PC-9 (cell line): ENCODE results near the gene STPG3. TPM values are rescaled to one million over a fixed set of nuclear protein-coding genes. Genes with fewer than 3 reads are reported as not detected.
A peak's percentile ranks its signal among the peaks of the same experiment; 100 is the strongest.

Experiments used
- BruUV-seq: library from RNA; stranded (reverse); fragments of 400-500 nt; replicated peaks from 2 replicates; lab custom pipeline; 2021; lab: Mats Ljungman, UMichigan
- CTCF ChIA-PET: fragments of 300-600 bp; sonication (Branson Sonifier 250); formaldehyde crosslinking; loops from one replicate; lab custom pipeline; 2022; ENCODE audit warnings: antibody characterized with exemption; lab: Charles Lee
- POLR2A ChIA-PET: fragments of 300-600 bp; sonication (Branson Sonifier 250); formaldehyde crosslinking; loops from one replicate; lab custom pipeline; 2022; ENCODE audit warnings: antibody characterized with exemption; ENCODE audit not compliant: unreplicated experiment; lab: Charles Lee
- DNase-seq, 2 experiments: peaks; one replicate each; pipeline versions ENCODE4 v3.0.0 to v3.0.0-alpha.2; 2015 to 2022; ENCODE audit warnings: mixed read lengths in 1 of 2
- H2AFZ ChIP-seq: fragments of 200-600 bp; sonication (generic); 2 replicates; pipeline ENCODE4 v1.8.1; 2017; ENCODE audit warnings: antibody characterized with exemption
- H3F3A ChIP-seq: fragments of 200-600 bp; sonication (generic); 2 replicates; pipeline ENCODE4 v1.8.1; 2017; ENCODE audit warnings: antibody characterized with exemption, mild to moderate bottlenecking, low read depth; ENCODE audit not compliant: insufficient read depth
- H3K27ac ChIP-seq: fragments of 200-600 bp; sonication (generic); 2 replicates; pipeline ENCODE4 v1.6.1; 2016; ENCODE audit warnings: mixed run types
- H3K27me3 ChIP-seq: fragments of 200-600 bp; sonication (generic); 2 replicates; pipeline ENCODE4 v1.6.1; 2016; ENCODE audit warnings: low read depth, mixed run types; ENCODE audit not compliant: insufficient read depth
- H3K36me3 ChIP-seq: fragments of 200-600 bp; sonication (generic); 2 replicates; pipeline ENCODE4 v1.6.1; 2016; ENCODE audit warnings: low read depth, mixed run types
- H3K4me1 ChIP-seq: fragments of 200-600 bp; sonication (generic); replicated peaks from 2 replicates; pipeline ENCODE4 v1.6.1; 2016; ENCODE audit warnings: mixed run types; ENCODE audit not compliant: insufficient read depth
- H3K4me2 ChIP-seq: fragments of 200-600 bp; sonication (generic); 2 replicates; pipeline ENCODE4 v1.6.1; 2017; ENCODE audit warnings: mixed run types
- H3K4me3 ChIP-seq: fragments of 200-600 bp; sonication (generic); 2 replicates; pipeline ENCODE4 v1.6.1; 2016; ENCODE audit warnings: mixed run types
- H3K79me2 ChIP-seq: fragments of 200-600 bp; sonication (generic); 2 replicates; pipeline ENCODE4 v1.6.1; 2017; ENCODE audit warnings: low read depth, mixed run types
- H3K9me2 ChIP-seq: fragments of 200-600 bp; sonication (generic); 2 replicates; pipeline ENCODE4 v1.8.1; 2017; ENCODE audit warnings: mild to moderate bottlenecking; ENCODE audit not compliant: insufficient read depth
- H3K9me3 ChIP-seq: fragments of 200-600 bp; sonication (generic); 2 replicates; pipeline ENCODE4 v1.8.1; 2016; ENCODE audit warnings: low read depth; ENCODE audit not compliant: insufficient read depth
- H4K20me1 ChIP-seq: fragments of 200-600 bp; sonication (generic); 2 replicates; pipeline ENCODE4 v1.8.1; 2017; ENCODE audit not compliant: insufficient read depth
- CTCF ChIP-seq: fragments of 200-600 bp; sonication (generic); conservative IDR thresholded peaks from 2 replicates; pipeline ENCODE4 v1.6.1; 2017; ENCODE audit warnings: mixed run types, antibody characterized with exemption, mild to moderate bottlenecking, moderate library complexity
- EZH2 ChIP-seq: fragments of 200-600 bp; sonication (generic); IDR thresholded peaks from 2 replicates; pipeline ENCODE4 v1.8.0; 2017; ENCODE audit warnings: antibody characterized with exemption, low read depth
- intact Hi-C: fragments of 100-400 bp; cut with micrococcal nuclease; formaldehyde crosslinking; loops from one replicate; pipeline ENCODE4 v1.10.0; 2022; ENCODE audit not compliant: unreplicated experiment
- total RNA-seq: library from RNA; stranded (reverse); gene quantifications from 2 replicates; pipeline ENCODE4 v1.2.3, GENCODE V29; 2021

Gene STPG3
- total RNA-seq, 1 experiment from 2014 or later = 0.46 TPM

GRCh38 chr9:137266162-137266527 lies 15.1 kb downstream of the STPG3 start:
- Histone ChIP-seq H3K36me3 (no peaks in the 10 kb centered on the region), H3K9me3 (no peaks in the 10 kb centered on the region), H3K4me2 (no peak overlapping the region), H2AFZ (no peak overlapping the region), H3K27ac (no peak overlapping the region), H3K9me2 (no peaks in the 10 kb centered on the region), H3K4me3 (no peak overlapping the region), H4K20me1 (peaks cover 6% of the 10 kb centered on the region; the same call in 1 of the 2 replicates), H3K4me1 (no peaks in the 10 kb centered on the region), H3K27me3 (no peaks in the 10 kb centered on the region), H3K79me2 (no peaks in the 10 kb centered on the region), H3F3A (peaks cover 3% of the 10 kb centered on the region; the same call in 1 of the 2 replicates)
- TF ChIP-seq EZH2 (no peak), CTCF (no peak)
- ChIA-PET CTCF (no interaction called here), POLR2A (no interaction called here)
- intact Hi-C loops = no loop called here
- no peak for DNase-seq
- no TSS peak for BruUV-seq

DNA sequence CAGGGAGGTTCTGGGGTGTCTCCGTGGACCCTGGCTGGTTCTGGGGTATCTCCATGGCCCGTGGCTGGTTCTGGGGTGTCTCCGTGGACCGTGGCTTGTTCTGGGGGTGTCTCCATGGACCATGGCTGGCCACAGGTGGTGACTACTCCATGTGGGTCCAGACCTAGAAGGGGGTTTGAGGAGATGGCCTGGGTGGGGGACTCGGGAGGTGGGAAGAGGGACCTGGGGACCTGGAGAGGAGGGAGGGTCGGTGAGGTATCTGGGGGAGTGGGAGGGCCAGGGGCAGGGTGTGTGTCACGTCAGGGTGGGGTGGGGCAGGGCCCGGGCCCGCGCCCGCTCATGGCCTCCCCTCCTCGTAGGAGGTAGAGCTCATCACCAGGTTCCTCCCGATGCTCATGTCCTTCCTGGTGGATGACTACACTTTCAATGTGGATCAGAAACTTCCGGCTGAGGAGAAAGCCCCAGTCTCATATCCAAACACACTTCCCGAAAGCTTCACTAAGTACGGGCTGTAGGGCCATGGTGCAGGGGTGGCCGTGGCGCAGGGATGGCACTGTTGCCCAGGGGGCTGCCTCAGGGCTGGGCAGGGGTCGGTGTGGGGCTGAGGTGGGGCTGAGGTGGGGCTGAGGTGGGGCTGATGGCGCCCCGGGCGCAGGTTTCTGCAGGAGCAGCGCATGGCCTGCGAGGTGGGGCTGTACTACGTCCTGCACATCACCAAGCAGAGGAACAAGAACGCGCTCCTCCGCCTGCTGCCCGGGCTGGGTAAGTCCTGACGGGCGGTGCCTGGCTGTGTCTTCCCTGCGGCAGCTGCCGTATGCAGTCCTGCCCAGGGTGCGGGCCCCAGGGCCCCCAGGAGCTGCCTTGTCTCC lies 15.7 kb downstream of the STPG3 start:
- POLR2A ChIA-PET = interaction anchor here (0.6 kb wide), 1 partner anchor 943 kb away, joined by 3 read pairs; no protein-coding TSS in a partner anchor
- no peaks in the 10 kb centered on the region for H3K9me2 ChIP-seq

DNA sequence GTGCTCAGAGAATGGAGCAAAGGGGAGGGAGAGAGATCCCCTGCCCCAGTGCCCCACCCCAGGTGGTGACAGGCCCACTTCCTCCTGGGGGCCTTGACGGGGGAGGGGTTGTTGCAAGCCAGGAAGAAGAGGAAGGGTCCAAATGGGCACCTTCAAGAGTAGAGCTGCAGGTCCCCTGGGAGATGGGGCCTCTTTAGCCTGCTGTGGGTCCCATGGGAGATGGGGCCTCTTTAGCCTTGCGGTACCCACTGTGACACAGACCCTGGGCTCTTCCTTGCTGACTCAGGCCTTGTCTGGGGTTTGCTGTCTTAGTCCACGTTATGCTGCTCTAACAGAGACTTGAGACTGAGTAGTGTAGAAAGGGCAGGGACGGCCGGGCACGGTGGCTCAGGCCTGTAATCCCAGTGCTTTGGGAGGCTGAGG lies 16.9 kb downstream of the STPG3 start:
- H3K36me3 ChIP-seq = no peaks in the 10 kb centered on the region
- no peaks in the 10 kb centered on the region for H3K9me3 ChIP-seq
- ChIA-PET CTCF (no interaction called here), POLR2A (no interaction called here)
- H3K4me3 ChIP-seq = no peak overlapping the region
- H4K20me1 ChIP-seq = peaks cover 7% of the 10 kb centered on the region; the same call in 1 of the 2 replicates
- no peaks in the 10 kb centered on the region for H3K4me1 ChIP-seq
- BruUV-seq = no TSS peak
- no peaks in the 10 kb centered on the region for H3K27me3 ChIP-seq
- H3K9me2 ChIP-seq = no peaks in the 10 kb centered on the region
- no peak overlapping the region for H2AFZ ChIP-seq
- no peak for DNase-seq
- TF ChIP-seq EZH2 (no peak), CTCF (no peak)
- 0 out of 2 replicates have a peak overlapping the region, but pooled peaks have one; percentile 16 for H3K27ac ChIP-seq
- no peak overlapping the region for H3K4me2 ChIP-seq
- H3F3A ChIP-seq = no peaks in the 10 kb centered on the region
- intact Hi-C loops = no loop called here
- no peaks in the 10 kb centered on the region for H3K79me2 ChIP-seq

More for the DNA sequence above, 15.7 kb downstream of the STPG3 start:
- DNase-seq = no peak
- no TSS peak for BruUV-seq
- Histone ChIP-seq H4K20me1 (peaks cover 6% of the 10 kb centered on the region; the same call in 1 of the 2 replicates), H3K4me3 (no peak overlapping the region), H3F3A (no peaks in the 10 kb centered on the region), H3K4me1 (no peaks in the 10 kb centered on the region), H3K4me2 (no peak overlapping the region), H3K27ac (no peak overlapping the region), H3K36me3 (no peaks in the 10 kb centered on the region), H3K9me3 (no peaks in the 10 kb centered on the region), H2AFZ (no peak overlapping the region), H3K27me3 (no peaks in the 10 kb centered on the region), H3K79me2 (no peaks in the 10 kb centered on the region)
- intact Hi-C loops = no loop called here
- TF ChIP-seq EZH2 (no peak), CTCF (no peak)
- CTCF ChIA-PET = no interaction called here
